ENCODE data around the gene OGDH. TPM values are rescaled to one million over a fixed set of nuclear protein-coding genes. Genes with fewer than 3 reads are reported as not detected.
"Not testable (repeated sequence)": the region's sequence is repeated elsewhere in the genome, so short reads cannot be mapped to it uniquely, and the experiment has no call there.

The OGDH gene
- total RNA-seq, 1 donor from 2014 or later = 130 TPM

DNA sequence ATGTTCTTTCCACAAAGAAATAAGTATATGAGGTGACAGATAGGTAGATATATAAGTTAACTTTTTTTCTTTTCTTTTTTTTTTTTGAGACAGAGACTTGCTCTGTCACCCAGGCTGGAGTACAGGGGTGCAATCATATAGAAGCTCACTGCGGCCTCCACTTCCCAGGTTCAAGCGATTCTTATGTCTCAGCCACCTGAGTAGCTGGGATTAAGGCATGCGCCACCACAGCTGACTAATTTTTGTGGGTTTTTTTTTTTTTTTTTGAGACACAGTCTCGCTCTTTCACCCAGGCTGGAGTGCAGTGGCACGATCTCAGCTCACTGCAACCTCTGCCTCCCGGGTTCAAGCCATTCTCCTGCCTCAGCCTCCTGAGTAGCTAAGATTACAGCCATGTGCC, 126.5 kb downstream of the OGDH start:
- intact Hi-C loops (cut with micrococcal nuclease) = not testable (repeated sequence)

DNA sequence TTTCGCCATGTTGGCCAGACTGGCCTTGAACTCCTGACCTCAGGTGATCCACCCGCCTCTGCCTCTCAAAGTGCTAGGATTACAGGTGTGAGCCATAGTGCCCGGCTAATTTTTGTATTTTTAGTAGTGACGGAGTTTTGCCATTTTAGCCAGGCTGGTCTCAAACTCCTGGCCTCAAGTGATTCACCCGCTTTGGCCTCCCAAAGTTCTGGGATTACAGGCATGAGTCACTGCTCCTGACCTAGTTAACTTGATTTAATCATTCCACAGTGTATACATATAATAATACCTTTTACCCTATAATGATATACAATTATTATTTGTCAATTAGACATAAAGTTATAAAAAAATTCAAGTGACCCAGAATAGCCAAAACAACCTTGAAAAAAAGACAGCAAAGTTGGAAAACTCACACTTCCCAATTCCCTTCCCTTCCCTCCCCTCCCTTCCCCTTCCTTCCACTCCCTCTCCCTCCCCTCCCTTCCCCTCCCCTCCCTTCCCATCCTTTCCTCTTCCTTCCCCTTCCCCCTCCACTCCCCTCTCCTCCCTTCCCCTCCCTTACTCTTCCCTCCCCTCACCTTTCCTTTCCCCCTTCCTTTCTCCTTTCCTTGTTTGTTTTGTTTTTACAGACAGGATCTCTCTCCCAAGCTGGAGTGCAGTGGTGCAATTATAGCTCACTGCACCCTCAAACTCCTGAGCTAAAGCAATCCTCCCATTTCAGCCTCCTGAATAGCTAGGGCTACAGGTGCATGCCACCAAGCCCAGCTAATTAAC, 127.5 kb downstream of the OGDH start:
- intact Hi-C loops (cut with micrococcal nuclease) = no loop called here

DNA sequence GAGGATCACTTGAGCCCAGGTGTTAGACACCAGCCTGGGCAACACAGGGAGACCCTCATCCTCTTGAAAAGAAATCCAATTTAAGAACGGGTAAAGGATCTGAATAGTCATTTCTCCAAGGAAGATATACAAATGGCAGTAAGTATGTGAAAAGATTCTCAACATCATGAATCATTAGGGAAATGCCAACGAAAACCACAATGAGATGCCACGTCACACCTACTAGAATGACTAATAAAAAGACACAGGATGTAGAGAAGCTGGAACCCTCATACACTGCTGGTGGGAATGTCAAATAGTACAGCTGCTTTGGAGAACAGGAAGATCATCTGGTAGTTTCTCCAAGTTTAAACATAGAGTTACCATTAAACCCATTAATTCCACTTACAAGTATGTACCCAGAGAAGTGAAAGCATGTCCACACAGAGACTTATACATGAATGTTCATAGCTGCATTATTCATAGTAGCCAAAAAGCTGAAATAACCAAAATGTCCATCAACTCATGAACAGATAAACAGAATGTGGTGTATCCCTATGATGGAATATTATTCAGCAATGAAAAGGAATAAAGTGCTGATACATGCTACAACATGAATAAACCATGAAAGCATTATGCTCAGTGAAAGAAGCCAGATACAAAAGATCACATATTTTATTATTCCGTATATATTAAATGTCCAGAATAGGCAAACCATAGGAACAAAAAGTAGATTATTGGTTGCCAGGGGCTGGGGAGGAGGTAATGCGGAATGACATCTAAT, 129.2 kb downstream of the OGDH start:
- intact Hi-C loops (cut with micrococcal nuclease) = no loop called here

DNA sequence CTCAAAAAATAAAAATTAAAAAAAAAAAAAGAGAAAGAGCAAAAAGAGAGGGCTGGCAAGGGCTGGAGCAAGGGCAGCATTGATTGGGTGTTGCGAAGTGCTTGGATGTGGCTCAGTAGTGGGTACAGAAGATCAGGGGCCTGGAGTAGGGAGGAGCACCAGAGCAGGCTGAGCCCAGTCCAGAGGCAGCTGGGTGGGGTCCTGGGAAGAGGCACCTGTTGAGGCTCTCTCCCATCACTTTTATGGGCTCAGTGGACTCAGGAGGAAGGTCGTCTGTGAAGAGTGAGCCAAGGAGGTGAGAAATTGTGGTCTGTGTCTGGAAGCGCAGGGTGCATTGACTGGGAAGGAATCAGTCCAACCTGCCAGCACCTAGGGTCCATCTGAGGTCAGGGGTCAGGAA, 130.5 kb downstream of the OGDH start:
- intact Hi-C loops (cut with micrococcal nuclease) = no loop called here

DNA sequence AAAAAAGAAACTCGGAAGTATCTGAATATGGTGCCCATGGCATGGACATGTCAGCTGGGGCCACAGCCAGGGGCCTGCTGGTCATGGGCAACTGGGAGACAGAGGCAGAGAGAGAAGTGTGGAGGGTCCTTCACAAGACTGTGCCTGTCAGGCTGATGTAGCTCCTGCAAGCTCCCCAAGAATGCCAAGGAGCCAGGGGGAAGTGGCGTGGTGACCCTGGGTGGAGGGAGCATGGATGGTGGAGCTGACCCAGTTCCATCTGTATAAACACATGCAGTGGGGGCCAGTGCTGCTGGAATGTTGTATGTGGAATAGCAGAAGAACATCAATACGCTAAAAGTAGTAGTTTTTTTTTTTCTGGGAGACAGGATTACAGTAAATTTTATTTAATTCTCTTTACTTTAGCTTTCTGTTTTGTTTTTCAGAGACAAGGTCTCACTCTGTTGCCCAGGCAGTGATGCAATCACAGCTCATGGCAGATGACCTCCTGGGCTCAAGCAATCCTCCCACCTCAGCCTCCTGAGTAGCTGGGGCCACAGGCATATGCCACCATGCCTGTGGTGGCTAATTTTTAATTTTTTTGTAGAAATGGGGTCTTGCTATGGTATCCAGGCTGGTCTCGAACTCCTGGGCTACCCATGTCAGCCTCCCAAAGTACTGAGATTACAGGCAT, 131.8 kb downstream of the OGDH start:
- intact Hi-C loops (cut with micrococcal nuclease) = no loop called here

DNA sequence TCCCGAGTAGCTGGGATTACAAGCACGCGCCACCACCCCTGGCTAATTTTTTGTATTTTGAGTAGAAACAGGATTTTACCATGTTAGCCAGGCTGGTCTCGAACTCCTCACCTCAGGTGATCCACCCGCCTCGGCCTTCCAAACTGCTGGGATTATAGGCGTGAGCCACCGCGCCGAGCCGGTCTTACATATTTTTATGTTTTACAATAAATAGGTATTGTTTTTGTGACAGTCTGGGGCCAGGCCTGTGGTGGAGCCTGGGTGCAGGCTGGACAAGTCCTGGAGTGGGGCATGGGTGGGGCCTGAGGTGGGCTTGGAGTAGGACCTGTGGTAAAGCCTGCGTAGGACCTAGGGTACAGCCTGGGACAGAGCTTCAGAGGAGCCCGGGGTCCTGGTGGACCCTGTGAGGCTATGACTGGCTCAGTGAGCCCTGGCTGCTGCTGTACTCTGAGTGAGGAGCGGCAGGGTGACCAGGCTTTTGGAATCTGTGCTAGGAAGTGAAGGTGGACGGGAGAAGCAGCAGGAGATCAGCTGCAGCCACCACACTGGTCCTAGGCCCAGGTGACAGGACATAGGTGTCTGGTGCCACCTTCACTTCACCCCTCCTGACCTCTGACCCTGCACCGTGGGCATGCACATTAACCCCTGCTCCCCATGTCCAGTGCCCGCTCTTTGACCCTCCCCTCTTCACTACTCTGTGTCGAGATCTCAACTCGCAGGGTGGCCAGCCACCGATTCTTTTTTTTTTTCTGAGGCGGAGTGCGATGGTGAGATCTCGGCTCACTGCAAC, 132.6 kb downstream of the OGDH start:
- intact Hi-C loops (cut with micrococcal nuclease) = no loop called here

DNA sequence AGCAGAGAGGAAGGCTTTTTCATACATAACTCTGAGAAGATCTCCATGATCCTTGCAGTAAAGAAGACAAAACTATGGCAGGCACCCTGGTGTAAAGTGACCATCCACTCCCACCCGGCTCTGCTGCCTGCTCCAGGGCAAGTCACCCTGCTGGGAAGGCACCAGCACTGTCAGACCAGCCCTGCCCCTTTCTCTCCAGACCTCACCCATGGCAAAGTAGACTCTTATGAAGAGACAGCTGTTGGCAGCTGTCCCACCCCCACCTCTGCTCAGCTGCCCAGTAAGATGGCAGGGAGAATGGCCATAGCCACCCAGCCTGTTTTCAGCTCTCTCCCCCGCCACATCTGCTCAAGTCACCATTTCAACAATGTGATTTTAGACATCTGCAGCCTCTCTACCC, 133.6 kb downstream of the OGDH start:
- intact Hi-C loops (cut with micrococcal nuclease) = no loop called here

DNA sequence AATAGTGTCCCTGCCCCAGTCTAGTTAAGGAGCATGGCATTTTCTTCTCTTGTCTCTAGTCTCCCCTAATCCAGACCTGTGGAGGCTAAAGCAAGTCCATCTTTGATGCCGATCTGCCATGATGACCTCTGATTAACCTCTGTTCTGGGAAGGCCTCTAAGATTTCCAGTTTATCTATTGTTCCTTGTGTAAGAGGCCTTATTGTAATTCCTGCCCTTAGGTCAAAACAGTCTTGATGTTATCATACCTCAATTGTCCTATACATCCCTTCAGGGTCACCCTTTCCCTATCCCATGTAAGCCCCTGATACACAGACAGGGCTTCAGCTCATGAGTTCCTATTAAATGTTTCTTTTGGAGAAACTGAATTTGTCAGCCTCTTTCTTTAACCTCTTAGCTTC, 137.3 kb downstream of the OGDH start:
- intact Hi-C loops (cut with micrococcal nuclease) = no loop called here

DNA sequence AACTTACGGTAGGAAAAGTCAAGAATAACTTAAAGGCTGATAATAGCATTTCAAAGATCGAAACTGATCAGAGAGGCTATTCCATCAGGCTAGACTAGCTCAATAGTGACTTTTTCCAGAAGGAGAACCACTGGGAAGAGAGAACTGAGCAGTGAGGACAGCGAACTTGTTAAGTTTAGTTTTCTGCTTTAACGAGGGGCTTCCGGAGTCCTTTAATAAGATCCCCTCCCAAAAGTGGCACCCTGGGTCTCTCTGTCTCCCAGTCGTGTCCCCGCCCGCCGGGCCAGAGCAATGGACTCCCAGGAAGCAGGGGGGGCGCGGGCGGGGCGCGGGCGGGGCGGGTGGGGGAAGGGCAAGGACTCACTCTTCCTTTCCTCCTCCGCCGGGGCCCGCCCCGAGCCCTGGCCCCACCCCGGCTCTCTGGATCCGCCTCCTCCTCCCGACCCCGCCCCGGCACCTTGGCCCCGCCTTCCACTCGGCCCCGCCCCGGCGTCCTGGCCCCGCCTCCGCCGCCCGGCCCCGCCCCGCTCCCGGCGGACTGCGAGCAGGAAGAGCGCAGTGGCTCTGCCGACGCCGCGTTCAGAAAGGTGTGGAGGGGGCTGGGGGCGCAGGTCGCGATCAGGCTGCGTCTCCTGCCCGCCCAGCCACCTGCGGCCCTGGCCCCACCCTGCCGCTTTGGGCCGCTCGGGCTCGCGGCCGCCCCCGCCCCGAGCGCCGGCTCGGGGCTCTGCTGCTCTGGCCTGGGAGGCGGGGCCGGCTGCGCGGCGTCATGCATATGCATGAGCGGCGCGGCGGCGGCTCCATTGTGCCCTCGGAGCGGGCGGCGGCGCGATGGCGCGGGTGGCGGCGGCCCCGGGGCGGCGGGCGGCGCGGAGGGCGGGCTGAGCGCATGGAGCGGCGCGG, 141.9 kb downstream of the OGDH start, which contains the start of gene ZMIZ2:
TSS of gene ZMIZ2 (plus strand) at position 803 of the 903 bp plus-strand sequence. CDS start 7,403 bp downstream, outside the sequence.
- intact Hi-C loops (cut with micrococcal nuclease) = loop anchor here (1.0 to 2.0 kb wide), 8 partner anchors 48 to 363 kb away; partner anchors contain the start of genes CCM2, OGDH, PPIA and PURB

DNA sequence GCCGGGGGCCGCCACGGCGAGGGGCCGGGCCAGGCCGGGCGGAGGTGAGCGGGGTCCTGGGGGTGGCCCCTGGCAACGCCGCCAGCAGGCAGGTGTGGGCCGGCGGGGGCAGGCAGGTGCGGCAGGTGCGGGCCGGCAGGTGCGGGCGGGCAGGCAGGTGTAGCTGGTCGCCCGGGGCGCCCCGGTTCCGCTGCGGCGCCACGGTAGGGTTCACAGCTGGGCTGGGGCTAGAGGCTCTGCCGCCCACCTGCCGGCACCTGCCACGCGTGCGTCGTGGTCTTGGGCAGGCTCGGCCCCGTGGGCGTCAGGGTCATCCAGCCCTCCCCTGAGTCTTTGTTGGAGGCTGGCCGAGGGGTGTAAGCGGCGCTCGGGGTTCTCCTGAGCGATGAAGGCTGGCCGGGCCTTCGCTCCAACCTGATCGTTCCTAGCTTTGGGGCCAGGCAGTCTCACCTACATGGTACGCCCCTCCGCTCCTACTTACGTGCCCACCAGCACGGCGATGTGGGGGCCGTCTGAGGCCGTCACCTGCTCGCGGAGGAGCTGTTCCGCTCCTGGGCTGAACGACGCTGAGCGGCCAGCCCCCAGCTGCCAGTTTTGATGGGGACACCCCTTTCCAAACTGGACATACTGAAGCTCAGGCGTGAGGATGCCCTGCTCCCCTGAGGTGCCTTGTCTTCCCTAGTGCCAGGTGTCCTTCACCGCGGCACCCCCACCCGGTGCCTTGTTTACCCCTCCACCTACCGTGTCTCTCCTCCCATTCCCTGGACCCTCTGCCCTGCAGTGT, 142.7 kb downstream of the OGDH start:
- intact Hi-C loops (cut with micrococcal nuclease) = loop anchor here (1.0 to 2.0 kb wide), 8 partner anchors 47 to 362 kb away; partner anchors contain the start of genes CCM2, OGDH, PPIA and PURB

DNA sequence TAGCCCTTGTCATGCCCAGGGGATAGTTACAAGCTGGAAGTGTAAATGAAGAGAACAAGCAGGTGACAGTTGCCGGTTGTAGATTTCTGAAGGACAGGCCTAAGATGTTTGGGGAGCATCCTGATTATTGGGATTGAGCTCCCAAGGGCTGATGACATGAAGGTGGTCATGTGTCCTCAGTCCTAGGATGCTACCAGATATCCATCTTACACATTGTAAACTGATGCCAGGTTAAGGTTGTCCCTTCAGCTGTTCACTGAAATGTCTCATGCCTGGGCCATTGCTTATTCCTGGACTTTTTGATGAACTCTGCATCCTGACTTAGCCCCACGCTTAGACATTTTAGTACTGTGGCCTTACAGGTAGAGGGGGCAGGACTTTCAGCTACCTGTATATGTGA, 143.6 kb downstream of the OGDH start:
- intact Hi-C loops (cut with micrococcal nuclease) = loop anchor here (2.0 kb wide), 1 partner anchor 251 kb away; the partner anchor contains the start of gene CCM2

DNA sequence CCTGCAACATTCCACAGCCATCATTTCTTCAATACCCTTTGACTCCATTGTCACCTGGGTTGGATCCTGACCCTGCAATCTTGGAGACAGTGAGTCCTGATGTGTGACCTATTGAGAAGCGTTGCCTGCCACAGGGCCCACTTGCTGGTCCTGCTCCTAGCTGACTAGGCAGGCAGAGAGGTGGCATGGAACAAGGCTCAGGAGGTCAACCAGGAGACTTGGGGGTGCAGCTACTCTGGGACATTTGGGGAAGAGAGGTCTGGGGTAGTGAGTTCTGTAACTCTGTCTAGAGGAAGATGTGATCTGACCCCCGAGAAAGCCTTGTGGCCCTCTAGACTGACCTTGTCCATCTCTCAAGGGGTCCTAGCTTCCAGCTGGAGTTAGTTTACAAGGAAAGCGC, 144.0 kb downstream of the OGDH start:
- intact Hi-C loops (cut with micrococcal nuclease) = no loop called here

DNA sequence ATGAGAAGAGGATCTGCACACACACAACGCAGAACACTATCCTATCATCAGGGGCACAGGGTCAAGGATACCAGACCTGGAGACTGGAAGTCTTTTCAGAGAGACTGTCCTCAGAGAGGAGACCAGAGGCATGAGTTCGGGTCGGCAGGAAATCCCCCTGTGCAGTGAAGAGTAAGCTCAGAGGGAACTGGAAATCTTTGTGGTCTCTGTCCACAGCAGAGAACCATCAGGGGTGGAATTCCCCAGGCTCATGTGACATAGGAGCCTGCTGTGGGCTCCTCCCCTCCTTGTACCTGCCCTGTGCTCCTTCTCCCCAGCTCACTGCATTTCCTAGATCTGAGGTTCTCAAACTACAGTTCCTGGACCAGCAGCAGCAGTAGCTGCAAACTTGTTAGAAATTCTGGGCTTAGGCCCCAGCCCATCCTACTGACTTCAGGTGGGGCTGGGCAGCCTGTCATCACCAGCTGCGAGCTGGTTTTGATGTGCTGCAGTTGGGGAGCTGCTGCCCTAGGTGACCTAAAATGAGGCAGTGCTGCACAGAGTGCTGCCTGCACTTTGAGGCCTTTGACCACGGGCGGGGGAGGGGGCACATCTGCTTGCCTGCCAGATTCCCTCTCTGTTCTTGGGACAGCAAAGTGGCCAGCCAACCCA, 144.6 kb downstream of the OGDH start:
- intact Hi-C loops (cut with micrococcal nuclease) = no loop called here

DNA sequence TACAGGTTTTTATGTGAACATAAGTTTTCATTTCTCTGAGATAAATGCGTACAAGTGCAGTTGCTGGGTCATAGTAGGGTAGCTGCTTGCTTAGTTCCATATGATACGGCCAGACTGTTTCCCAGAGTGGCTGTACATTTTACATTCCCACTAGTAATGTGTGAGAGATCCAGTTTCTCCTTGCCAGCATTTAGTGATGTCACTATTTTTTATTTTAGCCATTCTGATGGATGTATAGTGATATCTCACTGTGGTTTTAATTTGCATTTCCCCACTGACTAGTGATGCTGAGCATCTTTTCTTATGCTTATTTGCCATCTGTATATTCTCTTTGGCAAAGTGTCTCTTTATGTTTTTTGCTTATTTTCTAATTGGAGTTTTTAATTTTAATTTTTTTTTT, 146.4 kb downstream of the OGDH start:
- intact Hi-C loops (cut with micrococcal nuclease) = no loop called here

DNA sequence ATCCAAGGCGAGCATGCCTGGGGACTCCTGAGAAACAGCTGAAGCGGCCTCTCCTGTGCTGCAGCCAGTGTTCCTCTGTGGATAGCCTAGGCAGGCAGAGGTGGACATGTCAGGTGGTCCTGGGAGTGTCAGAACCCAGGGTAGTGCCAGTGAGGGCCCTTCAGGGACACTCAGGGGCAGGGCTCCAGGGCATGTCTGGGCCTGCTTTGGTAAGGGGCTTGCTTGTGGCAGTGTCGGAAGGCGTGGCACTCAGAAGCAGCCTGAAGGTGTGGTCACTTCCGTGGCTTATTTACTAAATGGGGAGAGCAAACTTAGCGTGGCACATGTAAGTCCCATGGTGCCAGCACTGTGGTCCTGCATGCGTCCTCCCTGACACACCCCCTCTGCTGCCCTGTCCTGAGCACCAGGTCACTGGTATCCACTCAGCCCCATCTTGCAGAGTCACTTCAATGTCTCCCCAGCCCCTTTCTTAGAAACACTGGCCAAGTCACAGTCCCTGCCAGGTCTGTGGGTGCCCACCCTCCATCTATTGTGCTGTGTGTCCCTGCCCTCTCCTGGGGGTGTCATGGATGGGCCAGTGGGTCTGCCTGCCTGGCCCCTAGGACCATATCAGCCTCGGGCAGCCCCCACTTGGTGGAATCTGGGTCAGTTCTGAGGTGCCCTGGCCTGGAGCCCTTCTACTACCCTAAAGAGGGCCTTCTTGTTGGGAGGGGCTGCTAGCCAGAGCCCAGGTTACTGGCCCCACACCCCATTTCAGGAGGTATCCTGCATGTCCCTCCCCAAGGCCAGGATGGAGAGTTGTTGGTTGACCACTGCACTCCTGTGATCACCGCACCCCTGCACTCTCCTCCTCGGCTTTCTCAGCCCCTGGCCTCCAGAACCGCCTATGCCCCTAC, 148.6 kb downstream of the OGDH start:
- intact Hi-C loops (cut with micrococcal nuclease) = no loop called here

DNA sequence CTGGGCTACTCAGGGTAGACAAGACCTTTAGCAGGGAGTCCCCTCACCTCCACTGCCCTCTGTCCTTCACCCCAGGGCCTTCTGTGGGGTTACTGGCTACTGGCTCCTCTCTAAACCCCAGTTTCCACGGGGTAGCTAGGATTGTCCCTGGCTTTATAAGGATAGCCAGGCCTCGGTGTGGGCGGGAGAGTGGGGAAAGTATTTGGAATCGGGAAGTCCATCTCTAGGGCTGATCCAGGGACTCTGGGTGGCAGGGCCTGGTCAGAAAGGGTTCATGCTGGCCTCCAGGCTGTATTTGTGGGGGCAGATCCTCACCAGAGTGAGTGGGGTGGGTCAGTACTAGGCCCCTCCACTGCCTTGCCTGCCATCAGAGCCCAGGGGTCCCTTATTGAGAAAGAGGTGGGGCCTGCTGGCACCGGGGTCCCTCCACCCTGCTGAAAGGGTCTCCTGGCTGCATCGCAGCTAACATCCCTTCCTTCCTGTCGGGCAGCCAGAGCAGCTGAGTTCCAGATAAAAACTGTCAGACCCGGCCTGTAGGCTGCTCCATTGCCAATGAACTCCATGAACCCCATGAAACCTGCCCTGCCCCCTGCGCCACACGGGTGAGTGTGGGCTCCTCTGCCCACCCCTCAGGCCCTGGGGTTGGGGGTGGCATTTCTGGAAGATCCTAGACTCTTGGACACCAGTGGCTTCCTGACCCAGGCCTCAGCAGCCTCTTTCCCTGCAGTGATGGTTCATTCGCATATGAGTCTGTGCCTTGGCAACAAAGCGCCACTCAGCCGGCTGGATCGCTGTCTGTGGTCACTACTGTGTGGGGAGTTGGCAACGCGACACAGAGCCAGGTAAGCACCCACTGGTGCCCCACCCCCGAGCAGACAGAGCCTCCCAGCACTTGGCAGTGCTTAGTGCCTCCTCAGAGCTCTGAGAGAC, 149.5 kb downstream of the OGDH start:
- intact Hi-C loops (cut with micrococcal nuclease) = no loop called here

DNA sequence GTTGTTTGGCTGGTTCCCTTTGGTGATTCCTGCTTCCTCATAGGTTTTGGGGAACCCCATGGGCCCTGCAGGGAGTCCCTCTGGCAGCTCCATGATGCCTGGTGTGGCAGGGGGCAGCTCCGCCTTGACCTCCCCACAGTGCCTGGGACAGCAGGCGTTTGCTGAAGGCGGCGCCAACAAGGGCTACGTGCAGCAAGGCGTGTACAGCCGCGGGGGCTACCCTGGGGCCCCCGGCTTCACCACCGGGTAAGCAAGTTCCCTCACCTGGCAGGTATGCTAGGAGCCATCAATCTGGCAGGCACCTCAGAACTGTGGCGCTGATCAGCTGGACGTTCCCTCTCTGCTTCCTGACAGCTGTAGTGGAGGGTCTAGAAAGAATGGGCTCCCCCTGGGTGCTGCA, 150.5 kb downstream of the OGDH start:
- intact Hi-C loops (cut with micrococcal nuclease) = no loop called here

All from T-helper 2 cell treated with Interferon-gamma antibody and Interleukin-4, amounts not matched to agents 100 ng/mL and 5 ng/mL, for 36 hours (primary cell).